ENCODE data around the gene AP3M1.
A peak's percentile ranks its signal among the peaks of the same experiment; 100 is the strongest.

DNA sequence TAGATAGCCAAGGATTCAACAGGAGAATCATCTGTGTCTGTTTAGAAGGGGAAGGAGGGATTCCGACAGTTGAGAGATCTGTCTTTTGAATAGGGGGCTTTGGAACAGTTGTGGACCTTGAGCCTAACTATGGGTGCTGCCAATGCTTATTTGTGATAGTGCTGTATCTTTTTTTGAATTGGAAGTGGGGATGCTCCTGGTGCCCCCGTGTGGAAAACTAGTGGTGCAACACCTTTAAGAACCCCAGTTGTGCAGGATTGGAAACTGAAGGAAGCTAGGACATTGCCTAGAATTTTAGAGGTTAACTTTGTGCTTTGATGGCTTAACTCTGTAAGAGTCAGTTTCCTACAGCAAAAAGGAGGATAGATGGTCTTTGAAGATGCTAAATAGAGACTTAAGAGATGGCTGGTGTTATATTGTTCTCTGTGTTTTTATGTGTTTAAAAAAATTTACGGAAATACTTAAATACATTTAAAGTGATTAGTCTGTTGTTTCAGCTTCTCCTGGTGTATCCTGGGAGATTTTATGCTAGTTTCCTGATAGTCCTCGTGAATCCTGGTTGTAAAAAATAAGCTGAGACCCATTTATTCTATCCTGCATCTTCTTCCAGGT, 69.3 kb downstream of the AP3M1 start:
- TF ChIP-seq, protein P1, sequence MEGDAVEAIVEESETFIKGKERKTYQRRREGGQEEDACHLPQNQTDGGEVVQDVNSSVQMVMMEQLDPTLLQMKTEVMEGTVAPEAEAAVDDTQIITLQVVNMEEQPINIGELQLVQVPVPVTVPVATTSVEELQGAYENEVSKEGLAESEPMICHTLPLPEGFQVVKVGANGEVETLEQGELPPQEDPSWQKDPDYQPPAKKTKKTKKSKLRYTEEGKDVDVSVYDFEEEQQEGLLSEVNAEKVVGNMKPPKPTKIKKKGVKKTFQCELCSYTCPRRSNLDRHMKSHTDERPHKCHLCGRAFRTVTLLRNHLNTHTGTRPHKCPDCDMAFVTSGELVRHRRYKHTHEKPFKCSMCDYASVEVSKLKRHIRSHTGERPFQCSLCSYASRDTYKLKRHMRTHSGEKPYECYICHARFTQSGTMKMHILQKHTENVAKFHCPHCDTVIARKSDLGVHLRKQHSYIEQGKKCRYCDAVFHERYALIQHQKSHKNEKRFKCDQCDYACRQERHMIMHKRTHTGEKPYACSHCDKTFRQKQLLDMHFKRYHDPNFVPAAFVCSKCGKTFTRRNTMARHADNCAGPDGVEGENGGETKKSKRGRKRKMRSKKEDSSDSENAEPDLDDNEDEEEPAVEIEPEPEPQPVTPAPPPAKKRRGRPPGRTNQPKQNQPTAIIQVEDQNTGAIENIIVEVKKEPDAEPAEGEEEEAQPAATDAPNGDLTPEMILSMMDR (IDR thresholded peaks at IDR 0.05; ENCODE audit: low read depth, low read length, poor library complexity, severe bottlenecking), result peak; percentile 76
- no peak for TF ChIP-seq EZH2phosphoT487 (IDR thresholded peaks at IDR 0.05; ENCODE audit: borderline replicate concordance, low read length)
